H1 (cell line): ENCODE data around the gene SLC17A5. TPM values are rescaled to one million over a fixed set of nuclear protein-coding genes. Genes with fewer than 3 reads are reported as not detected.

Source experiments
- CTCF ChIA-PET: fragments of 300-600 bp; sonication (Branson Sonifier 250); formaldehyde crosslinking; loops from one replicate; lab custom pipeline; 2021; ENCODE audit not compliant: partially characterized antibody; lab: Charles Lee
- POLR2A ChIA-PET: fragments of 300-600 bp; sonication (Branson Sonifier 250); formaldehyde crosslinking; loops from one replicate; lab custom pipeline; 2021; ENCODE audit warnings: inconsistent platforms; ENCODE audit not compliant: partially characterized antibody; lab: Charles Lee
- DNase-seq, 2 experiments: peaks; one replicate each; pipeline versions ENCODE4 v3.0.0 to v3.0.0-alpha.2; 2010 to 2022; ENCODE audit warnings: low spot score in 2 of 2, low read depth in 1 of 2, mixed read lengths in 1 of 2
- FAIRE-seq: peaks from 2 replicates; lab custom pipeline; 2011; peaks lifted over from hg19 to GRCh38; lab: Jason Lieb, UNC
- H2AFZ ChIP-seq: 2 replicates; pipeline ENCODE4 v1.8.1; 2012; ENCODE audit warnings: low read length, inconsistent platforms
- H2AK5ac ChIP-seq: 2 replicates; pipeline ENCODE4 v1.6.1; 2013; ENCODE audit warnings: low read depth, low read length
- H2BK120ac ChIP-seq: replicated peaks from 2 replicates; pipeline ENCODE3; 2013; ENCODE audit warnings: low read depth, low read length, inconsistent platforms
- H2BK12ac ChIP-seq: 2 replicates; pipeline ENCODE4 v1.6.1; 2013; ENCODE audit warnings: low read depth, low read length
- H2BK15ac ChIP-seq: 2 replicates; pipeline ENCODE4 v1.6.1; 2013; ENCODE audit warnings: low read length
- H2BK20ac ChIP-seq: 2 replicates; pipeline ENCODE4 v1.6.1; 2013; ENCODE audit warnings: low read length
- H2BK5ac ChIP-seq: 2 replicates; pipeline ENCODE4 v1.6.1; 2013; ENCODE audit warnings: low read depth, low read length
- H3K14ac ChIP-seq: 2 replicates; pipeline ENCODE4 v1.6.1; 2013; ENCODE audit warnings: inconsistent platforms; ENCODE audit not compliant: insufficient read length
- H3K18ac ChIP-seq: 2 replicates; pipeline ENCODE4 v1.6.1; 2013; ENCODE audit warnings: low read length; ENCODE audit errors: extremely low read depth
- H3K23ac ChIP-seq: 2 replicates; pipeline ENCODE4 v1.6.1; 2013; ENCODE audit warnings: inconsistent platforms; ENCODE audit not compliant: insufficient read length
- H3K23me2 ChIP-seq: 2 replicates; pipeline ENCODE4 v1.6.1; 2013; ENCODE audit warnings: low read depth, low read length
- H3K27ac ChIP-seq: 2 replicates; pipeline ENCODE4 v1.6.1; 2011; ENCODE audit warnings: low read depth, low read length, inconsistent platforms
- H3K27me3 ChIP-seq, 4 experiments: replicated peaks in 1 of 4; 1 replicate in 1 of 4; 2 replicates in 3 of 4; pipeline versions ENCODE4 v1.6.1 to v1.8.1; 2011 to 2013; ENCODE audit warnings: low read length in 3 of 4, mild to moderate bottlenecking in 3 of 4, inconsistent platforms in 2 of 4, mixed read lengths in 2 of 4, moderate library complexity in 1 of 4; ENCODE audit not compliant: control insufficient read depth in 3 of 4, insufficient read depth in 3 of 4; ENCODE audit errors: extremely low read depth in 1 of 4
- H3K36me3 ChIP-seq, 4 experiments: 2 replicates each; pipeline versions ENCODE4 v1.6.1 to v1.8.1; 2011 to 2013; ENCODE audit warnings: mild to moderate bottlenecking in 4 of 4, low read length in 3 of 4, moderate library complexity in 2 of 4, control low read depth in 1 of 4, inconsistent platforms in 1 of 4; ENCODE audit not compliant: insufficient read depth in 4 of 4, control insufficient read depth in 2 of 4
- H3K4ac ChIP-seq: replicated peaks from 2 replicates; pipeline ENCODE3; 2013; ENCODE audit warnings: low read length, low read depth, mixed read lengths, inconsistent platforms; ENCODE audit not compliant: insufficient read length
- H3K4me1 ChIP-seq, 4 experiments: replicated peaks in 1 of 4; 1 replicate in 1 of 4; 2 replicates in 3 of 4; pipeline versions ENCODE4 v1.6.1 to v1.8.1; 2011 to 2013; ENCODE audit warnings: low read length in 3 of 4, inconsistent platforms in 2 of 4, mixed read lengths in 1 of 4; ENCODE audit not compliant: insufficient read depth in 4 of 4, control insufficient read depth in 3 of 4
- H3K4me2 ChIP-seq, 2 experiments: 2 replicates each; pipeline versions ENCODE4 v1.6.1 to v1.8.1; 2011 to 2013; ENCODE audit warnings: low read depth in 2 of 2, low read length in 2 of 2, control low read depth in 1 of 2, inconsistent platforms in 1 of 2, mild to moderate bottlenecking in 1 of 2; ENCODE audit not compliant: insufficient read depth in 1 of 2
- H3K4me3 ChIP-seq, 4 experiments: fragments of 200-600, 300-600 bp in 1 of 4; sonication (generic), shearing (Covaris generic), sonication (Bioruptor Twin) in 1 of 4; 2 replicates each; pipeline versions ENCODE4 v1.5.1 to v1.8.1; 2011 to 2016; ENCODE audit warnings: low read length in 4 of 4, low read depth in 3 of 4, control low read depth in 2 of 4, inconsistent platforms in 2 of 4, mild to moderate bottlenecking in 2 of 4, mixed read lengths in 1 of 4, moderate library complexity in 1 of 4; ENCODE audit not compliant: insufficient read depth in 2 of 4; ENCODE audit errors: extremely low read depth in 1 of 4
- H3K56ac ChIP-seq: replicated peaks from 2 replicates; pipeline ENCODE3; 2013; ENCODE audit warnings: low read depth, mild to moderate bottlenecking, mixed read lengths, low read length, inconsistent platforms; ENCODE audit not compliant: insufficient read length
- H3K79me1 ChIP-seq: 2 replicates; pipeline ENCODE4 v1.6.1; 2013; ENCODE audit warnings: low read depth, low read length, control low read depth
- H3K79me2 ChIP-seq, 2 experiments: 2 replicates each; pipeline versions ENCODE4 v1.6.1 to v1.8.1; 2012 to 2013; ENCODE audit warnings: low read length in 2 of 2, mild to moderate bottlenecking in 2 of 2, inconsistent platforms in 1 of 2; ENCODE audit not compliant: insufficient read depth in 2 of 2, control insufficient read depth in 1 of 2
- H3K9ac ChIP-seq, 4 experiments: replicated peaks in 1 of 4; 1 replicate in 1 of 4; 2 replicates in 3 of 4; pipeline versions ENCODE4 v1.6.1 to v1.8.1; 2011 to 2013; ENCODE audit warnings: low read depth in 3 of 4, low read length in 3 of 4, control low read depth in 2 of 4, mild to moderate bottlenecking in 2 of 4, moderate library complexity in 2 of 4, inconsistent platforms in 1 of 4; ENCODE audit errors: extremely low read depth in 1 of 4
- H3K9me3 ChIP-seq, 2 experiments: 2 replicates each; pipeline versions ENCODE4 v1.6.1 to v1.8.1; 2012 to 2013; ENCODE audit warnings: mild to moderate bottlenecking in 2 of 2, moderate library complexity in 2 of 2, control low read depth in 1 of 2, inconsistent platforms in 1 of 2, low read depth in 1 of 2, low read length in 1 of 2, mixed read lengths in 1 of 2; ENCODE audit not compliant: insufficient read depth in 2 of 2
- H4K20me1 ChIP-seq, 2 experiments: replicated peaks in 1 of 2; 2 replicates each; pipeline versions ENCODE3 to v1.8.1; 2011 to 2013; ENCODE audit warnings: inconsistent platforms in 2 of 2, low read length in 2 of 2, mild to moderate bottlenecking in 1 of 2; ENCODE audit not compliant: insufficient read depth in 2 of 2, control insufficient read depth in 1 of 2
- H4K5ac ChIP-seq: 2 replicates; pipeline ENCODE4 v1.6.1; 2013; ENCODE audit warnings: low read length, low read depth, mixed read lengths, inconsistent platforms; ENCODE audit not compliant: insufficient read length
- H4K8ac ChIP-seq: 2 replicates; pipeline ENCODE4 v1.8.0; 2013; ENCODE audit warnings: mild to moderate bottlenecking, moderate library complexity, low read length, inconsistent platforms; ENCODE audit not compliant: insufficient read depth; ENCODE audit errors: extremely low read depth
- H4K91ac ChIP-seq: replicated peaks from 2 replicates; pipeline ENCODE3; 2013; ENCODE audit warnings: low read length, mixed read lengths, inconsistent platforms; ENCODE audit not compliant: insufficient read length
- CTCF ChIP-seq, 3 experiments: IDR thresholded peaks; 1 replicate in 2 of 3; 2 replicates in 1 of 3; pipeline versions ENCODE4 v1.5.1 to v1.6.1; 2011; ENCODE audit warnings: low read length in 3 of 3, mild to moderate bottlenecking in 3 of 3, inconsistent platforms in 2 of 3, low read depth in 1 of 3, moderate library complexity in 1 of 3; ENCODE audit not compliant: insufficient read depth in 1 of 3; ENCODE audit errors: control extremely low read depth in 1 of 3
- EP300 ChIP-seq, 2 experiments: IDR thresholded peaks; 1 replicate in 1 of 2; 2 replicates in 1 of 2; pipeline ENCODE4 v1.6.1; 2011 to 2012; ENCODE audit warnings: low read depth in 2 of 2, low read length in 2 of 2, mild to moderate bottlenecking in 2 of 2, borderline replicate concordance in 1 of 2, inconsistent platforms in 1 of 2, moderate library complexity in 1 of 2
- RAD21 ChIP-seq, 2 experiments: IDR thresholded peaks in 1 of 2; conservative IDR thresholded peaks in 1 of 2; 2 replicates each; pipeline ENCODE4 v1.6.1; 2011; ENCODE audit warnings: low read depth in 2 of 2, low read length in 2 of 2, improper control_type of control experiment in 1 of 2, inconsistent platforms in 1 of 2, mild to moderate bottlenecking in 1 of 2, moderate library complexity in 1 of 2
- WGBS, 2 experiments: shearing (Covaris generic) in 1 of 2; methylation state at CpG; one replicate each; pipeline versions ENCODE4 v1.1.6 to v1.1.7; 2013 to 2015; ENCODE audit warnings: low lambda C conversion rate in 2 of 2, mixed read lengths in 2 of 2, inconsistent platforms in 1 of 2, low coverage in 1 of 2, missing lambda C conversion rate in 1 of 2; ENCODE audit not compliant: insufficient replicate concordance in 2 of 2, insufficient coverage in 1 of 2, insufficient read length in 1 of 2; ENCODE audit errors: extremely low coverage in 1 of 2, missing lambda C conversion rate in 1 of 2; 5-methylcytosine and 5-hydroxymethylcytosine counted together
- polyA plus RNA-seq, 7 experiments: library from polyadenylated mRNA; depleted of rRNA in 3 of 7; stranded (reverse) in 5 of 7; unstranded in 2 of 7; fragments of >200 nt in 5 of 7; fragments of 200-250 nt in 2 of 7; gene quantifications; 1 replicate in 5 of 7; 2 replicates in 1 of 7; 4 replicates in 1 of 7; pipeline versions ENCODE4 v1.2.1 to v1.2.3, GENCODE V29; 2011 to 2013; ENCODE audit warnings: missing spikeins in 2 of 7, mixed read lengths in 2 of 7
- total RNA-seq: library from RNA; stranded (reverse); fragmentation: NEBNext Ultra II Directional; extraction: Animal tissue kit (Norgen Biotek cat#: 25700); gene quantifications from 2 replicates; pipeline ENCODE4 v1.2.1, GENCODE V29; 2021

The SLC17A5 gene
- total and polyA plus RNA-seq, 2 of the 8 experiments (the other 6 are each of a cell fraction or from before 2014, with no cell fraction given) = 11.0 to 11.9 TPM

- no peak overlapping the region for H3K4me2 ChIP-seq
- H3K4me3 ChIP-seq = no peak overlapping the region
- no peaks in the 10 kb centered on the region for H3K79me1 ChIP-seq
- H2BK15ac ChIP-seq = no peak overlapping the region
- no peak overlapping the region for H4K5ac ChIP-seq
- no peak for FAIRE-seq
- H3K9me3 ChIP-seq = no peaks in the 10 kb centered on the region
- no peak overlapping the region for H2AFZ ChIP-seq
- no peaks in the 10 kb centered on the region for H4K20me1 ChIP-seq
- H2BK5ac ChIP-seq = no peak overlapping the region
- H2BK120ac ChIP-seq = no peak overlapping the region
- no peak overlapping the region for H3K27ac ChIP-seq
- H2AK5ac ChIP-seq = no peak overlapping the region
- no peak for DNase-seq
- peaks cover 0 to 8% (median 4%) of the 10 kb centered on the region in 4 experiments; a peak in 5 of 8 replicates for H3K36me3 ChIP-seq
- CTCF ChIA-PET = interaction anchor here (0.6 to 4.0 kb wide), 44 partner anchors 8 to 1598 kb away, joined by 3 to 35 read pairs (median 5); partner anchors contain the start of genes CGAS and EEF1A1
- no peaks in the 10 kb centered on the region for H3K79me2 ChIP-seq
- POLR2A ChIA-PET = interaction anchor here (0.6 to 14.4 kb wide), 6 partner anchors 42 to 95 kb away, joined by 3 to 430 read pairs (median 4); partner anchors contain the start of gene EEF1A1
- H3K14ac ChIP-seq = no peak overlapping the region
- no peak overlapping the region for H4K91ac ChIP-seq
- no peak overlapping the region for H3K4ac ChIP-seq
- no peak overlapping the region for H3K9ac ChIP-seq
- no peak overlapping the region for H3K18ac ChIP-seq
- no peak overlapping the region for H3K23ac ChIP-seq
- no peak overlapping the region for H2BK12ac ChIP-seq
- H3K23me2 ChIP-seq = no peaks in the 10 kb centered on the region
- H3K56ac ChIP-seq = no peak overlapping the region
- TF ChIP-seq CTCF (IDR thresholded peaks at IDR 0.05; ENCODE audit: control extremely low read depth in 1 of 3, insufficient read depth in 1 of 3, low read depth in 1 of 3, low read length in 3 of 3) = peak in 2 of 3 experiments; percentile 1 to 35; a peak in 2 of 4 replicates
- no peak for TF ChIP-seq EP300 (IDR thresholded peaks at IDR 0.05; ENCODE audit: borderline replicate concordance in 1 of 2, low read depth in 2 of 2, low read length in 2 of 2)
- peak; percentile 55 to 60 for TF ChIP-seq RAD21 (IDR thresholded peaks at IDR 0.05 in 1 of 2, conservative IDR thresholded peaks at IDR 0.05 in 1 of 2; ENCODE audit: low read depth in 2 of 2, low read length in 2 of 2)
- no peak overlapping the region for H2BK20ac ChIP-seq
- no peaks in the 10 kb centered on the region for H3K27me3 ChIP-seq
- H4K8ac ChIP-seq = no peak overlapping the region
- no peaks in the 10 kb centered on the region for H3K4me1 ChIP-seq
- WGBS, 2 experiments = 84% methylated on average over 6 of the region's 6 CpGs; no CpG with 5 or more reads in 1 of the 2 experiments
Observed at GRCh38 chr6:73610444-73611275, 43.1 kb downstream of the SLC17A5 start.
